HG03432 (cell line): Measurements from ENCODE around the gene ANGPTL2.

ENCODE experiments used
- ATAC-seq: cut with Tn5 transposase; IDR thresholded peaks from one replicate; pipeline ENCODE4 v1.9.1; 2021; ENCODE audit warnings: mild to moderate bottlenecking, moderate library complexity; ENCODE audit not compliant: unreplicated experiment

ANGPTL2 gene

DNA sequence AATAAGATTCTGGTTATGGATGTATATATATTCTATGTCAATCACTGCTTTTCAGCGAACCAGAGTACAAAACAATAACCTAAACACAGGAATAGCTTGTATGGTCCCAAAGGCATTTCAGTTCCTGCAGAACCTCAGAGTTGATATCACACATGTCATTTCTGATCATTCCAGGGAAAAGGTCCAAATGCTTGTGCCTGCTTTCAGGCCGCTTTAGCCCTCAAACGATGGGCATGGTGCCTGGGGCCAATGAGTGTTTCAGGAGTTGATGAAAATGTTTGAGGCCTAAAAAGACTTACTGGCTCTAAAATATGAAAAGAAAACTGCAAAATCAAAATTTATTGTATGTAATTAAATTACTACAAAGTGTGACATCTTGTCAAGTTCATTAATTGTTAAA lies 22.8 kb downstream of the ANGPTL2 start:
- no peak for ATAC-seq

DNA sequence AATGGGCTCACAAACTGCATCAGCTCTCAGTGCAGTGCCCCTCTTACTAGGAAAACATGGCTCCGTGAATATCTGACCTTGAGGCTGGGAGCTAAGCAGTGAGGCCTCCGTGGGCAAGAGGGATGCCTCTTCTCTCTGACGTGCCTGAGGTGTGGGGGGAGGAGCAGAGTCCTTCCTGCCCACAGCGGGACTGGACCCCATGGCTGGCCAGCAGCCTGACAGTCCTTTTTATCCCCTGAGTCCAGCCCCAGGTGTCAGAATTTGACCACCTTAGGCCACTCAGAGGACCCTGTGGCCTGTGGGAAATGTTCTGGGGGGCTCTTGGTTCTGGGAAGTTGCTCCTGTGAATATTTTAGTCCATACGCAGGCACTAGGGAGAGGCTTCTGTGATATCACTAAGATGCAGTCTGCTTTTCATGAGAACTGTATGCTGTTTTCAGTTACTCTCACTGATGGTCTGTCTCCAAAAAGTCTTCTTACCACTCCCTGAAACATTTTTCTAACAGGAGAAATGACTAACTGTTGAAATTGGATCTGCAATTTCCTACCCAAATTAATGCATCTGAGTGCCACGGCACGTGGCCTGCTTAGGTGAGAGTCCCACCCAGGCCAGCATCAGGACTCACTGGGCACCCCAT lies 23.4 kb downstream of the ANGPTL2 start:
- ATAC-seq, result no peak

DNA sequence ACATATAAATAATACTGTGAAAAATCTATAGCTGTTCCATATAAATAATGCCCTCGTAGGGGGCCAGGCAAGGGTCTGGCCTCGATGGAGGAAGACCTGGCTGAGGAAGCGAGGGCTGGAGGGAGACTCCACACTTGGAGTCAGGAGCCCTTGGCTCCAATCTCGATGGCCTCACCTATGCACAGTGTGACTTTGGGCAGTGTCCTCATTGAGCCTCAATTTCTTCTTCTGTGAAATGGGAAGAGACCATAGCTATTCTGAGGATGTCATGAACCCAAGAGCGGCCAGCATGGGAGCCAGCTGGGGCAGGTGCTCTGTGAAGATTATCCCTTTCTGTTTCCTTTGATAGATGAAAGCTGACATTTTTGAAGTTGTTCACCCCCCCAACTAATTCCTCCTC lies 24.8 kb downstream of the ANGPTL2 start:
- ATAC-seq, result no peak

DNA sequence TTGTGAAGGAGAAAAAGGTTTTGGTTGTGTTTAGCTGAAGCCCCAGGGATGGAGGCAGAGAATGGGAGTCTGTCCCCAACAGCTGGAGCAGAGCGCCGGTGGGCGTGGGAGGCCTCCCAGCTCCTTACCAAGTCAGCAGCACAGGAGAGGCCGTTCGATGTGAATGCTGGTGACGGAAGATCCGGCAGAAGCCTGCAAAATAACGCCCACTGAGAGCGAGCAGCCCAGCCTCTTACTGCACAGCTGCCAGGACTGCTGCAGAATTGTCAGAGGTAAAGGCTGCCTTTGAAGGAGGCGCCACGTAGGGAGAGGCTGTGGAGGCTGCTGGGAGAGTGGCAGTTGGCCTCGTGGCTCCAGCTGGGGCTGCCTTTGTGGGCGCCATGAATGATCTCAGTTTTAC lies 26.2 kb downstream of the ANGPTL2 start:
- no peak for ATAC-seq

DNA sequence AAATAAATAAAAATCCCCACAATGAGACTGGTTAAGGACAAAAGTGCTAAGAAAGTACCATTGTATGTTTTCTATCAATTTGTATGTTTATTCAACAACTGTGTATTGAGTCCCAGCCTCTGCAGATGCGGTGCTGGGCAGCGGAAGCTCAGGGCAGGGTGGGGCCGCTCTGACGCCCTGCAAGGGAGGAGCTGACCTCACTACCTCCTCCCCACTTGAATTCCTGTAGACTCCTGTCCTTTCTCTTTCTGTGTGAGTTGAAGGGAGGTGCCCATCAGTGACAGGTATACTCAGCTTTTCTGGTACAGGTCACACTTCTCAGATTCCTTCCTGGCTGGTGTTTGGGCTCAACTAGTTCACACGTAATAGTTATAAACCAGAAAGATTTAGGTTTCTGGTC lies 27.0 kb downstream of the ANGPTL2 start:
- ATAC-seq, result no peak

DNA sequence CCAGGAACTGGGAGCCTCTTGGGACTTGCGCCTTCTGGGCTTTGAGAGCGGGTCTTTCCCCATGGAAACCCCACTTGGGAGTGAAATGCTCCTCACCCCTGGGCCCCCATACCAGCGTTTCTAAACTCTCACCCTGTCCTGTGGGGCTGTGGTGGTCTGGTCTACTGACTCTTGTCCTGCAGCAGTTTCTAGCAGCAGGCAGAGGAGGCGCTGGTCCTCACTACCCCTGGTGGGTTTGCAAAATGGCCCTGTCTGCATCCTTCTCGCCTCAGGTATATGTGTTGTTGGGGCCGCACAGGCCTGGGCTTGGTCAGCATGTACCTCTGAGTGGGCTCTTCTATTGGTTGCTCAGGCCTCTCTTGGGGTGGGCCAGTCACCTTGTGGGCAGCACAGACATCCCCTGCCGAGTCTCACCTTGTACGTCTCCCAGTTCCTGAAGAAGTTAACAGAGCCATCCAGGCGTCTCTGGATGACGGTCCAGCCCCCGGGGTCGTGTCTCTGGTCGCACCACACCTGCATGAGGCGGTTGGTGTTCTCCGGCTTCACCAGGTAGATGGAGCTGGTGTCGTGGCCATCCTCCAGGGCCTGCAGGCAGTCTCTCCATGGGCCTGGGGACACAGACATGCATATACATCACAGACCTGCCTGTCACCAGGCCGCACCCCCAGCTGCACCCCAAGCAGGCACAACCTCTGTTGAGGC lies 29.0 kb downstream of the ANGPTL2 start:
- no peak for ATAC-seq

DNA sequence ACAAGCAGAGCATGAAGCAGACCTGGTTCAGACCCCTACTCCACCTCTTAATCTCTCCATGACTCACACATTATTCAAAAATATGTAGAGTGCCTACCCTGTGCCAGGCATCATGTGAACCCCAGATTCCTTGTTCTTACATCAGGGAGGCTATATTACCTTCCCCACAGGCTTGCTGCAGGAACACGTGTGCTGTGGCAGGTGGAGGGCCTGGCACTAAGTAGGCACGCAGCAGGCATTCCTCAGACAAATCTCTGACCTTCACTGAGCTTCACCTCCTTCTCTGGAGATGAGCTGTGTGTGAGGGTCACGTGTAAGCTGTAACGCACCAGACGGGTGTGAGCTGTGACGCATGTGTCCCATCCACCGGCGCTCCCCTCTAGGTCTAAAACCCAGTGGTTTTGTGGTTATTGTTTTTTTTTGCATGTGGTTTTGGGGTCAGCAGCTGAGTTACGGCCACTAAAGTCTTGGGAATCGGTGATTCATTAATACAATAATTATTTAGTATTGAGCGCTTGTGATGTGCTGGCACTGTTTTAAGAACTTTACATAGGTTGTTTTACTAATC lies 30.3 kb downstream of the ANGPTL2 start:
- no peak for ATAC-seq

DNA sequence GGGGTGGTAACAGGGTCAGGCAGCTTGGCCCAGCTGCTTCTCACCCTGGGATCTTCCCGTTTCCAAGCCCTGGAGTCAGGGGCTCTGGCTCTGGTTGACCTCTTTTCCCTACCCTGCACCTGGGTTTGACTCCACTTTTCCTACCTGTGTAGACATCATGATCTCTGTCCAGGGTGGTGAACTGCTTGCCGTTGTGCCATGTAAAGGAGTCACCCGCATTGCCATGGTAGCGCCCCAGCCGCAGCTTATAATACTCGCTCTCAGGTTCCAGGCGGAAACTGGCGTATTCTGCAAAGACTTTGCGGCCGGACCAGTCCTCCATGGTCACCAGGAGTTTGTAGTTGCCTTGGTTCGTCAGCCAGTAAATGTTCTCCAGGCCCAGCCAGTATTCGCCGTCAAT lies 30.9 kb downstream of the ANGPTL2 start:
- no peak for ATAC-seq

DNA sequence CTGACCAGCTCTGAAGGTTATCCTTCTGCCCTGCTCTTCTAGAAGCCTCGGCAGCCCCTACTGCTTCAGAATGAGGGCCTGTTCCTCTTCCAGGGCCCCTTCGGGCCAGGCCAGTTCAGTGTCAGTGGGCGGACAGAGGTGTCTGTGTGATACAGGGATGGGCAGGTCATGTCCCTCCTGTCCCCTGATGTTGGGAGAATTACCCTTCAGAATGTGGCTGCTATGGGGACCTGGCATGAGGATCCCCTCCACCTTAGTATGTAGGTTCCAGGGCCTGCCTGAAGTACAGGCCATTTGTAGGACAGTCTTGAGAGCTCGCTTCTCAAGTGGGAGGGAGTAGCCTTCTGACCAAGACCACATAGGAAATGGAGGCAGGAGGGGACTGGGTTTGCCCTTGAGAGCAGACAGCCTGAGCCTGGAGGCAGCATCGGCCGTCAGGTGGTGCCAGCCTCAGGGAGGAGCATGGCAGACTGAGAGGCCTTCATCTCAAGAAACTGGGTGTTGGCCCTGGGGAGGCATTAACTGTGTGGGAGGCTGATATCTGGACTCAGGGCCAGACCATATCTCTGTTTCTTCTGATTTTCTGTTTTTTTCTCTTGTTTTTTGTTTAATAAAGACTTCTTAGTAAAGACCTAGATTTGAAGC lies 32.0 kb downstream of the ANGPTL2 start:
- no peak for ATAC-seq

DNA sequence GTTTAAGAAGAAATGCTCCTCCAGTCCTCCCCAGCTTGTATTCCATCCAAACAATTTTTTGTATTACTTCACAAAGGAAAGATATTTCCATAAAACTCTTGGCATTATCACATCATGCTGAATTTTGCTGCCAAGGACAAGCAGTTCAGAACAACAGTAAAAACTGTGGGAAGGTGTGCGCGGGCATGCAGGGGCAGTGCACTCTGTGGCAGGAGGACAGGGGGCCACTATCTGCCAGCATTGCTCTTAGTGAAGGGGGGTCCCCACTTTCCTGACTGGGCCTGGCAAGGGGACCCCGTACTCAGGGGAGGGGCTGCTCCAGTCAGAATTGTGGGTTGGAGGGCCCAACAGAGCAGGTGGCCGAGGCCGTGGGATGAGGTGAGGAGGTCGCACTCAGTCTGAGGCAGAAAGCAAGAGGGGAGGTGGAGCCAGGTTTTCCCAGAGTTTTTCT lies 32.8 kb downstream of the ANGPTL2 start:
- no peak for ATAC-seq

DNA sequence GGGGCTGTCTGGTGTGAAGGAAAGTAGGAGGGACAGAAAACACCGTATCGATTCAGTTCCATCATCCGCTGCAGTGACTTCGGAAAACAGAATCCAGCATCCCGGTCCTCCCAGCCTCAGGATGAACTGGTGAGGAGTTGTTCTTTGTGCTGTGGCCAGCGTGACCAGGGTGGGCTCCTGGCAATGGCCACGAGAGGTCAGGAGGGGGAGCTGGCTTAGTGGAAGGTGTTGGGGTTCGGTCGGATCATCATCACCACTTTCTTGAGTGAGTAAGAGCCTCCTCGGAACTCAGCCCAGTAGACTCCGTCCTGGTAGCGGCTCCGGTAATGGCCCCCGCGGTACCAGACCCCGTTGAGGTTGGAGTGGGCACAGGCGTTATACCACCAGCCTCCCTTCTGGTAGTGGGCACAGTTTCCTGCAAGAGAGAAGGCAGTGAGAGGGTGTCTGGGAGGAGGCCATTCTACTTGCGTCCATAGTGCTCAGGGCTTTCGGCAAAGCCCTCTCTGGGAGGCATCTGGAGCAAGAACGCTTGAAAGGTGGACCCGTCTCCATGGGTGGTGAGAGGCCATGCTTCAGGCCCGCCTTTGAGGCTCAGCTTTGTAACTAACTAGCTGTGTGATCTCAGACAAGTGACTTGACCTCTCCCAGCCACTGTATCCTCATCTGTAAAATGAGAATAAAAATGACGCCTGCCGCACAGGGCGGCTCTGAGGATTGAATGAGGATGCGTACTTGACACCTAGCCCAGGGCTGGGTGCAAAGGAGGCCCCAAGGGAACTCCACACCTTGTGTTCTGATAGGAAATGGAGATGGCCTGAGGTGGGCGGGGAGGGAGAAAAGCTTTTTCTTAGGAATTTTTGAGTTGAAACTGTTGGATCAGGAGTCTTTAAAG lies 33.5 kb downstream of the ANGPTL2 start:
- no peak for ATAC-seq

DNA sequence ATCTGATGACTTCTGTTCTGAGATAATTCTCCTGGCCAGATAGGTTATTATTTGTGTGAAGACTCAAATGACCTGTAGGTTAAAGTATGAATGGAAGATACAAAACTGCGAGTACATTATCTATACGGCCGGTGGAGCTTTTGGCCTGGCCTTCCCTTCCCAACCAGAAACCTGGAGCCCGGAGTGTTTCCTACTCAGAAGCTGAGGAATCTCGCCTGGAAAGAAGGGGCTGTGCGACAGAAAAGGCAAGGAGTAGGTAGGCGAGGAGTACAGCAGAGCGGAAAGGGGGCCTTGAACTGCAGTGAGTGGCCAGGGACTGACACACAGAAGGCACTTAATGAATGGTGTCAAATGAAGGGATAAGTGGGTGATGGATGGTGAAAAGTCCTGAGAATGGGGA lies 34.6 kb downstream of the ANGPTL2 start:
- ATAC-seq, result no peak

DNA sequence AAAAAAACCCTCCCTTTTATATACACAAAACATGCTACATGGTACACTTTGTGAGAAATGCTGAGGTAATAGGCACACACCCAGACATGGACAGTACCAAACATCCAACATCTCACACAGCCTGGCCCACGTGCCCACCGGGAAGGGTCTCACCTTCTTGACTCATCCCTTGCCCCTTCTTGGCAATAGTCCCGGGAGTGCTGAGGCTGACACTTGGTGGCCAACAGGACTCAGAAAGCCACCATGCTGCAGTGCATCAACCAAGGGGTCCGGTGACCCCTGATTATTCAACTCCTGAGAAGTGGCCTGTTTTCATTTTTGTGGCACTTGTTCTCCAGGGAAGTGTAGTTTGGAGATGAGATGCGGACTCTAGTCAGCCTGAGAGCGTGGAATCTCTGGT lies 35.0 kb downstream of the ANGPTL2 start:
- ATAC-seq, result no peak

DNA sequence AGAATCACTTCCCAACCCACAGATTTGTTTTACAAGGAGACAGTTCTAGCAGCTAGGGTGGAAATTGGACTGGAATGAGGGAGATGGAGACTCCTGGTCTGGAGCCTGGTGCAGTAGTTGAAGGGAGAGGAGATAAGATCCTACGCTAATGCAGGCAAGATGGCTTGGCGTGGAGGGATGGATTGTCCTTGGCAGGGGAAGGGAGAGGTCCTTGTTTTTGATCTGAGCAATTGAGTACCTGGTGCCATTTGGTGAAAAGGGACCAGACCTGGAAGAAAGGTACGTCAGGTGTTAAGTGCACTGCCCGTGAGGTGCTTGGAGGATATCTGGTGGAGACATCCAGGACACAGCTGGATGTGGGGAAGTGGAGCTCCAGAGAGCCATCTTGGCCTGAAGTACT lies 35.7 kb downstream of the ANGPTL2 start:
- ATAC-seq, result no peak

DNA sequence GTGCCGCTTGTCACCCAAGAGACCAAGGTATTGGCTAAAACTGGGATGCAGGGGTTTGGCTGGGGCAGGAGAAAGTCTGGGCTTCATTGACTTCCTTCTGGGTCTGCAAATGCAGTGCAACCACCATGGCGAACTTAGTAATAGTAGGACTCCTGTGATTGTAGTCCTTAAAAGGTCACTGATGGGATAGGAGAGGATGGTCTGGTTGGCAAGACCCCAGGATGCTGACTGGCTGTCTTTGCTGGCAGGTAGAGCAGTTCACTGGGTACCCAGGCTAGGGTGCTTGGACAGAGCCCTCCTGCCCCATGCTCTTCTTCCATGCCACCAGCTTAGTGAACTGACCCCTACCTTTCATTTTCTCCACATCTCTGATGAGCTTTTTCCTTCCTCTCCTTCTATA lies 37.2 kb downstream of the ANGPTL2 start:
- ATAC-seq, result no peak

DNA sequence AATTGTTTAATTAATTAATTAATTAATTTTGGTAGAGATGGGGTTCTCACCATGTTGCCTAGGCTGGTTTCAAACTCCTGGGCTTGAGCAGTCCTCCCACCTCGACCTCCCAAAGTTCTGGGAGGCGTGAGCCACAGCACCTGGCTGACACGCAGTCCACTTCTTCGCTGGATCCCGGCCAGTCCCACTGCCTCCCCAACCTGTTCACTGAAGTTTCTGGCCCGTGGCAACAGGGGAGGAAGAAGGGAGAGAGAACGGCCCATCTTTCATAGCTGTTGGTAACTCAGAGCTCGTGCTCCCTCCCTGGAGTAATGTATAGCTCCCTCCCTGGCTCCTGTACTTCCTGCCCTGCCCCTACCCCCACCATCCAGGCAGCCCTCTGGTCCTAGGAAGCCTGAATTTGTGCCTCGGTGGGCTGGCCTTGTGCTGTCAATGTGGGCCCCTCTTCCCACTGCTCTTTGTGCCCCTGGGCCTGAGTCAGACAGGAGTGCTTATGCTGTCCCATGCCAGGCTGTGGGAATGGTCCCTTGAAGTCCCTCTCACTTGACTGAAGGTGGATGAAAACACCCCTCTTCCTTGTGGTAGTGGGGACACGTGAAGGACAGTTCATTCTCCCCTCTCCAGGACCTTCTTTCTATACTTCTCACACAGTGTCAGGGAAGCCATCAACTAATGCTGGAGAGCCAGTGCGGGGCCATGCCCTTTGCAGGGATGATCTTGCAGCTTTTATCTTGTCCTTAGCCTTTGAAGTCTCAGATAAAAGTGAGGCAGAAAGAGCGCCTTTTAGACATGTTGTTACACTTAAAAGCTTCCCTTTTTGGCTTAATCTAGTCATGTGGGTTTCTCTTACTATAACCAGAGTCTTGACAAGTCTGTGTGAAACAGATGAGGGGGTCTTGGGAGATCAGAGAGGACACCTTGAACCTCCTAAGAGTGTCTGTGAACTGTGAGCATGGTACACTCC lies 38.1 kb downstream of the ANGPTL2 start:
- ATAC-seq, result no peak

DNA sequence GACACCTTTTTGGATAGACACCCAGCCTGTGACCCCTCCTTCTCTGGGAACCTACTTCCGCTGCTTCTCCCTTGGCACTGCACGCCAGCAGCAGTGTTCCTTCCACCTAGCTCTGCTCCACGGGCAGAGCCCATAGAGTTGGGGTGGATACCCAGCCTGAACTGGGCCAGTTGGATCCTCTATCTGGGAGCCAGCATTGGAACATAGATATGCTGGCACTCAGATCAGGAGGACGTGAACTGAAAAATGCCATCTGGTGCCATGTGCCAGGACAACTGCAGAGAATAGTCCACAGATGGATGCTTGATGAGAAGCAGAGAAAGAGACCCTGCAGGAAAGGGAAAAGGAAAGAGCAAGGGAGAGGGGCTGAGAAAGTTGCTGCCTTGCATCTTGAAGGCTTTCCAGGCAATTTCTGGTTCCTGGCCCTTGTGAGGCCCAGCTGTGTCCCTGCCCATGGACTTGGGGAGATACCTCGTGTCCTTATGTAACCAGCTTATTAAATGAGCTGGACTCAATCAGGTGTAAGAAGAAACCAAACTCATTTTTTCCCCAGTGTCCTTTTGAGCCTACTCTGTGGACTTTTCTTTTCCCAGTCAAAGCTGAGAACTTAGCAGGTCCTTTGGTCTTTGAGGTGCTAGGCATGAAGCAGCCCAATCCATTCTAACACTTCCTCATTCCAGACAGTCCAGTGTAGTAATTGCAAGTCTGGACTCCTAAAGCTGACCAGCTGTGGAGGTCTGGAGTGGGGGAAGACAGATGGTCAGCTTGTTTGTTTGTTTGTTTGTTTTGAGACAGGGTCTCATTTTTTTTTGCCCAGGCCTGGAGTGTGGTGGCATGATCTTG lies 39.1 kb downstream of the ANGPTL2 start:
- no peak for ATAC-seq

DNA sequence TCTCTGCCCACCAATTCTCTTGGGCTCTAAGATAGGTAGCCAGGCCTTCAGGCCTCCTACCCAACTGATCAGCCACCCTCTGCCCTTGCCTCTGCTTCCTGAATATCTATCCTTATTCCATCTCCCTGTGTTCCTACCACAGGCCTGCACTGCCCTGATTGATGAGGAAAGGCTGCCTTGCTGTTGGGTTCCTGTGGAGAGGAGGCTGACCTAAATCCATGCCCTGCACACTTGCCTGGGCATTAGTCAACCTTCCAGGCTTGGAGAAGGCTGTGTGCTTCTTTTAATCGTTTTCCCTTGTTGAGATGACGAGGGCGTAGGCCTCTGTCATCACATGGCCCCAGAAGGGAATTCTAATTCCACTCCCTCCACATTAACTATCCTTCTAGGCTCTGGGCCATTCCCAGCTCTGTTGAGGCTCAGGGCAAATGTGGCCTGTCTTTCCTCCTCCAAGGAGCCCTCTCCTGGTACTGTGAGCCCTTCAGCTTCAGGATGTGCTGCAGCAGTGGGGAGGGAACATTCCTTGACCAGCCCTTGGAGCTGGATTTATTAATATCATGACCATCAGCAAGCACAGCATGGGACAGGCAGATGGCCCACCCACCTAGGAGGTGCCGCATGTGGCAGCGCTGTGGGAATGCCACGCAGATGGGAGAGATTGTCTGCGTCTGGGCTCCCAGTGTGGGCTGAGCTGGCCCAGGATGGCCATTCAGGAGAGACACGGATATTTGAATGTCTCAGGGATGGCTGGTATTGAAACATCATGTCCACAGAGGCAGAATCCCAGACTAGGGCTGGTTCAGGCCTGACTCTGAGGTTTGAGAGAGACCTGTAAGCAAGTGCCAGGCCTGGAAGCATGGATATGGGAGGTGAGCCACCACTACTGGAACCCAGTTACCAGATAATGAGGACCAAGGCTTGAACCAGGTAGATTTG lies 40.9 kb downstream of the ANGPTL2 start:
- ATAC-seq, result no peak
